GM19372 (cell line): ENCODE measurements around the gene OR51I2.

Experiments
- ATAC-seq: cut with Tn5 transposase; IDR thresholded peaks from one replicate; pipeline ENCODE4 v1.9.1; 2021; ENCODE audit warnings: mild to moderate bottlenecking, low read depth, moderate library complexity; ENCODE audit not compliant: unreplicated experiment

Gene OR51I2

DNA sequence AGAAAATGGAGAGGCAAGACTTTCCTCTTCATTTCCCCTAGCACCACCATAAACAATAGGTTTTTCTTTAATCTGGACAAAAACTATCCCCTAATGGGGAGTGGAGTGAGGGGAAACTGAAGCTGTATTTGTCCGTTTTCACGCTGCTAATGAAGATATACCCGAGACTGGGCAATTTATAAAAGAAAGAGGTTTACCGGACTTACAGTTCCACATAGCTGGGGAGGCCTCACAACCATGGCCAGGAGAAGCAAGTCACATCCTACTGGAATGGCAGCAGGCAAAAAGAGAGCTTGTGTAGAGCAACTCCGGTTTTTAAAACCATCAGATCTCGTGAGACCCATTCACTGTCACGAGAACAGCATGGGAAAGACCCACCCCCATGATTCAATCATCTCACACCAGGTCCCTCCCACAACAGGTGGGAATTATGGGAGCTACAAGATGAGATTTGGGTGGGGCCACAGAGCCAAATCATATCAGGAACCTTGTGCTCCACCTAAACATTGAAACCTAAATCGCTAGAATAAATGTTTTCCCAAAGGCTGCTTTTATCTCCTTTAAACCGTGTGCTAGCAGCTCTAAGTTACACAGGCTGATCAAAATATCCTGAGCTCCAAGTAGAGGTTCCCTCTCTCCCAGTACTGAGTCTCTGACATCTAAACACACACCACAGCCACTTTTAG is 56.4 kb downstream of the OR51I2 start:
- ATAC-seq: no peak
